ENCODE results near the gene KDM2B. TPM values are rescaled to one million over a fixed set of nuclear protein-coding genes. Genes with fewer than 3 reads are reported as not detected.
A peak's percentile ranks its signal among the peaks of the same experiment; 100 is the strongest.

The KDM2B gene
- polyA plus RNA-seq, 1 donor (not counting 4 experiments of a cell fraction or from before 2014, with no cell fraction given) = 10.3 TPM

DNA sequence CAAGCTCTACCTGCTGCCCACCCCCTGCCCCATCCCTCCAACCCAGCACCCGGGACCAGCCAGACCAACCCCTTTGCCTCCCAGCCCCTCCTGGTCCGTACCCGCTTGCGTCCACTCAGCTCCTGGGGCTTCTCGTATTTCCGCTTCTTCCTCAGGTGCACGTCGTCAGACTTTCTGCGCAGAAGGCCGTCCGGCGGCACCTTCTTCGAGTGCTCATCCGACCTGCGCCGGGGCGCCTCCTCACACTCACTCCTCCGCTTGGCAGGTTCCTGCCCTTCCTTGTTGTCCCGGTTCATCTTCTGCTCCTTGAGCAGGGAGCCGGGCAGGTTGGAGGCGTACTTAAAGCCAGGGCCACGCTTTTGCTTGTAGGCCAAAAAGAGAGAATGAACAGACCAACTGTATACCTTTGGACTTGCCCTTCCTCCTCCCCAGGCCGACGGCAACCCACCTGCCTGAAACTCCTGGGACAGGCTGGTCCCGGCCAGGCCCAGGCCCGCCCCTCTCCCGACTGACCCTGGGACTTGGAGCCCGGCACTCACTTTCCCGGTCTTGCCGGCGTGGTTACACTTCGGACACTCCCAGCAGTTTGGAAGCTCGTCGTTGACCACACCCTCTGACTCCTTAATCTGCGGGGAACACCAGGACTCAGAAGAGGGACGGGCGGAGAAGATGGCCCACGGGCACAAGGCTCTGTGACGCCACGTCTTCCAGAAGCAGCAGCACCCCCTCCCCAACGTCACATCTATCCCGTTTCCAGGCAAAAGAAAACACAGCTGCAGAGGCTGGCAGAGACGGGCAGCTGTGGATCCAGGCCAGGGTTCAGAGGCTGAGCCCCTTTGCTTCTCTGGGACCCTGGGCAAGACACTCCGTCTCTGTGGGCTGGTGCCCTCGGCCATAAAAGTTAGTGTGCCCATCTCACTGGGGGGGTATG, 136.6 kb downstream of the KDM2B start:
- H3K79me2 ChIP-seq (ENCODE audit: control insufficient read depth, insufficient read depth, low read length) = peaks cover 5% of the 10 kb centered on the region
- DNase-seq (ENCODE audit: low read depth, low spot score) = no peak
- dilution Hi-C loops (cut with MboI; ENCODE audit: extremely low pct_ligation_motif_present, low sequenced_read_pairs) = no loop called here
- H3K9ac ChIP-seq (ENCODE audit: control insufficient read depth, extremely low read depth, insufficient read depth, low read length) = no peak overlapping the region
- no peak overlapping the region for H3K27ac ChIP-seq (ENCODE audit: control insufficient read depth, insufficient read depth, low read length)
- H2AFZ ChIP-seq (ENCODE audit: control insufficient read depth, low read length) = no peak overlapping the region
- H3K27me3 ChIP-seq (ENCODE audit: control insufficient read depth, extremely low read depth, insufficient read depth, low read length) = no peaks in the 10 kb centered on the region
- H3K36me3 ChIP-seq (ENCODE audit: control insufficient read depth in 2 of 2, extremely low read depth in 1 of 2, insufficient read depth in 2 of 2, low read length in 2 of 2) = peaks cover 10 to 26% of the 10 kb centered on the region in 2 experiments
- no peak for FAIRE-seq
- H4K20me1 ChIP-seq (ENCODE audit: control insufficient read depth, extremely low read depth, insufficient read depth, low read length) = no peaks in the 10 kb centered on the region
- H3K4me3 ChIP-seq (ENCODE audit: control insufficient read depth in 2 of 3, extremely low read depth in 1 of 3, insufficient read depth in 2 of 3, low read depth in 1 of 3, low read length in 3 of 3) = no peak overlapping the region
- no peaks in the 10 kb centered on the region for H3K9me3 ChIP-seq (ENCODE audit: control insufficient read depth, low read depth, low read length)
- no peak for TF ChIP-seq EZH2 (IDR thresholded peaks at IDR 0.05; ENCODE audit: low read length)
- TF ChIP-seq, protein P1, sequence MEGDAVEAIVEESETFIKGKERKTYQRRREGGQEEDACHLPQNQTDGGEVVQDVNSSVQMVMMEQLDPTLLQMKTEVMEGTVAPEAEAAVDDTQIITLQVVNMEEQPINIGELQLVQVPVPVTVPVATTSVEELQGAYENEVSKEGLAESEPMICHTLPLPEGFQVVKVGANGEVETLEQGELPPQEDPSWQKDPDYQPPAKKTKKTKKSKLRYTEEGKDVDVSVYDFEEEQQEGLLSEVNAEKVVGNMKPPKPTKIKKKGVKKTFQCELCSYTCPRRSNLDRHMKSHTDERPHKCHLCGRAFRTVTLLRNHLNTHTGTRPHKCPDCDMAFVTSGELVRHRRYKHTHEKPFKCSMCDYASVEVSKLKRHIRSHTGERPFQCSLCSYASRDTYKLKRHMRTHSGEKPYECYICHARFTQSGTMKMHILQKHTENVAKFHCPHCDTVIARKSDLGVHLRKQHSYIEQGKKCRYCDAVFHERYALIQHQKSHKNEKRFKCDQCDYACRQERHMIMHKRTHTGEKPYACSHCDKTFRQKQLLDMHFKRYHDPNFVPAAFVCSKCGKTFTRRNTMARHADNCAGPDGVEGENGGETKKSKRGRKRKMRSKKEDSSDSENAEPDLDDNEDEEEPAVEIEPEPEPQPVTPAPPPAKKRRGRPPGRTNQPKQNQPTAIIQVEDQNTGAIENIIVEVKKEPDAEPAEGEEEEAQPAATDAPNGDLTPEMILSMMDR (optimal IDR thresholded peaks at IDR 0.05 in 1 of 3, IDR thresholded peaks at IDR 0.05 in 1 of 3, conservative IDR thresholded peaks at IDR 0.05 in 1 of 3; ENCODE audit: extremely low read depth in 1 of 3, insufficient read depth in 2 of 3, low read length in 3 of 3) = no peak
- H3K4me2 ChIP-seq (ENCODE audit: control insufficient read depth, extremely low read depth, insufficient read depth, low read depth, low read length) = no peak overlapping the region
- H3K9me1 ChIP-seq (ENCODE audit: control insufficient read depth, extremely low read depth, insufficient read depth, low read length) = no peaks in the 10 kb centered on the region
- H3K4me1 ChIP-seq (ENCODE audit: control insufficient read depth, extremely low read depth, insufficient read depth, low read length) = peaks cover 6% of the 10 kb centered on the region

DNA sequence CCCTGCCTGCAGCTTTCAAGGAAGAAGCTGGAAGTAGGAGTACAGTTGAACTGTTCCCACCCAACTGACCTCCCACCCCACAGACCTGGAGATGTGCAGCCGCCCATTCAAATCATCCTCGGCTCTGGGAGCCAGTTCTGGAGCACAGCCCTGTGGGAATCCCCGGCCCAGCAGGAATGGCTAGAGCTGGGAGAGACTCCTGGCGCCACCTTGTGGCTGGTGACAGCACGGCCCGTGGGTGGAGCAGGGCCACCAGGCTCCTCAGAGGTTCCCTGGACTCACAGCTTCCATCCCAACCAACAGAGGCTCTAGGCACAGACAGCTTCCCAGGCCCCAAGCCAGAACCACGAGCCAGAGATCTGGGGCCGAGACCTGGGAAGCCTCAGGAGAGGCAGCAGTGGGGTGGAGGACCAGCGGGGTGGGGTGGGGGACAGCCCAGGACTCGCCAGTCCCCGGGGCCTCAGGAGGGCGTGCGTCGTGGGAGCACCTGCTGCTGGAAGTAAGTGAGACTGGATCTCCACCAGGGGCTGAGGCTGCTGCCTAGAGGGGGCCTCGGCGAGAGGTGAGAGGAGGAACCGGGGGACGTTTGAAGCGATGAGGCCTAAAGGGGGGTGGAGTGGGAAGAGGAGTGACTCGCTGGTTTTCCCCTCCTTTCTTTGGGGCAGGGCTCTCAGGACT, 137.5 kb downstream of the KDM2B start:
- H3K4me3 ChIP-seq (ENCODE audit: control insufficient read depth in 2 of 3, extremely low read depth in 1 of 3, insufficient read depth in 2 of 3, low read depth in 1 of 3, low read length in 3 of 3) = no peak overlapping the region
- H3K27ac ChIP-seq (ENCODE audit: control insufficient read depth, insufficient read depth, low read length) = no peak overlapping the region

More for the DNA sequence above, 137.5 kb downstream of the KDM2B start:
- H3K9me3 ChIP-seq (ENCODE audit: control insufficient read depth, low read depth, low read length) = no peaks in the 10 kb centered on the region
- H3K4me1 ChIP-seq (ENCODE audit: control insufficient read depth, extremely low read depth, insufficient read depth, low read length) = peaks cover 6% of the 10 kb centered on the region
- no peak overlapping the region for H3K4me2 ChIP-seq (ENCODE audit: control insufficient read depth, extremely low read depth, insufficient read depth, low read depth, low read length)
- H3K9me1 ChIP-seq (ENCODE audit: control insufficient read depth, extremely low read depth, insufficient read depth, low read length) = no peaks in the 10 kb centered on the region
- dilution Hi-C loops (cut with MboI; ENCODE audit: extremely low pct_ligation_motif_present, low sequenced_read_pairs) = no loop called here
- H3K27me3 ChIP-seq (ENCODE audit: control insufficient read depth, extremely low read depth, insufficient read depth, low read length) = no peaks in the 10 kb centered on the region
- no peaks in the 10 kb centered on the region for H4K20me1 ChIP-seq (ENCODE audit: control insufficient read depth, extremely low read depth, insufficient read depth, low read length)
- TF ChIP-seq, protein P1 (optimal IDR thresholded peaks at IDR 0.05 in 1 of 3, IDR thresholded peaks at IDR 0.05 in 1 of 3, conservative IDR thresholded peaks at IDR 0.05 in 1 of 3; ENCODE audit: extremely low read depth in 1 of 3, insufficient read depth in 2 of 3, low read length in 3 of 3) = peak; percentile 88 to 98 (median 94)
- no peak for TF ChIP-seq EZH2 (IDR thresholded peaks at IDR 0.05; ENCODE audit: low read length)
- DNase-seq (ENCODE audit: low read depth, low spot score) (no peak), FAIRE-seq (no peak)
- H3K79me2 ChIP-seq (ENCODE audit: control insufficient read depth, insufficient read depth, low read length) = peaks cover under 1% of the 10 kb centered on the region
- no peak overlapping the region for H2AFZ ChIP-seq (ENCODE audit: control insufficient read depth, low read length)
- H3K36me3 ChIP-seq (ENCODE audit: control insufficient read depth in 2 of 2, extremely low read depth in 1 of 2, insufficient read depth in 2 of 2, low read length in 2 of 2) = peaks cover 8 to 24% of the 10 kb centered on the region in 2 experiments
- no peak overlapping the region for H3K9ac ChIP-seq (ENCODE audit: control insufficient read depth, extremely low read depth, insufficient read depth, low read length)

All from keratinocyte (primary cell).